Kidney epithelial cell (primary cell): ENCODE measurements around the gene DPYD. TPM values are rescaled to one million over a fixed set of nuclear protein-coding genes. Genes with fewer than 3 reads are reported as not detected.

Experiments used
- DNase-seq: peaks from one replicate; pipeline ENCODE4 v3.0.0-alpha.2; 2010; ENCODE audit warnings: low read depth
- H3K27me3 ChIP-seq: 2 replicates; pipeline ENCODE4 v1.6.0; 2011; ENCODE audit warnings: low read length; ENCODE audit not compliant: control insufficient read depth, insufficient read depth
- H3K36me3 ChIP-seq: 2 replicates; pipeline ENCODE4 v1.5.1; 2011; ENCODE audit warnings: low read length; ENCODE audit not compliant: control insufficient read depth, insufficient read depth
- H3K4me3 ChIP-seq: 2 replicates; pipeline ENCODE4 v1.5.1; 2011; ENCODE audit warnings: low read depth, mild to moderate bottlenecking, control low read depth, low read length
- CTCF ChIP-seq: IDR thresholded peaks from 2 replicates; pipeline ENCODE4 v1.5.1; 2011; ENCODE audit warnings: mild to moderate bottlenecking, moderate library complexity, low read length, control low read depth, inconsistent platforms; ENCODE audit not compliant: insufficient read depth, poor library complexity, severe bottlenecking
- total RNA-seq: library from RNA; depleted of rRNA; stranded (reverse); fragments of >200 nt; gene quantifications from 2 replicates; pipeline ENCODE4 v1.2.3, GENCODE V29; 2015

Gene DPYD
- total RNA-seq, 1 donor from 2014 or later, result 1.6 TPM

GRCh38 chr1:97610102-97610501 lies 310.7 kb downstream of the DPYD start:
- no peak for TF ChIP-seq CTCF
- Histone ChIP-seq H3K27me3 (no peaks in the 10 kb centered on the region), H3K36me3 (no peaks in the 10 kb centered on the region), H3K4me3 (no peak overlapping the region)
- no peak for DNase-seq

GRCh38 chr1:97608272-97608671 lies 312.6 kb downstream of the DPYD start:
- no peak for DNase-seq
- no peak for TF ChIP-seq CTCF
- no peaks in the 10 kb centered on the region for H3K36me3 ChIP-seq
- no peaks in the 10 kb centered on the region for H3K27me3 ChIP-seq
- no peak overlapping the region for H3K4me3 ChIP-seq

- no peak for DNase-seq
- Histone ChIP-seq H3K27me3 (no peaks in the 10 kb centered on the region), H3K36me3 (no peaks in the 10 kb centered on the region), H3K4me3 (no peak overlapping the region)
- no peak for TF ChIP-seq CTCF
Observed at GRCh38 chr1:97603776-97604175, 317.1 kb downstream of the DPYD start.

GRCh38 chr1:97603218-97603617 lies 317.6 kb downstream of the DPYD start:
- no peak for TF ChIP-seq CTCF
- Histone ChIP-seq H3K4me3 (no peak overlapping the region), H3K36me3 (no peaks in the 10 kb centered on the region), H3K27me3 (no peaks in the 10 kb centered on the region)
- DNase-seq, result no peak

- no peak for DNase-seq
- no peaks in the 10 kb centered on the region for H3K36me3 ChIP-seq
- H3K27me3 ChIP-seq, result no peaks in the 10 kb centered on the region
- no peak overlapping the region for H3K4me3 ChIP-seq
- TF ChIP-seq CTCF, result no peak
Observed at GRCh38 chr1:97599447-97599846, 321.4 kb downstream of the DPYD start.

- TF ChIP-seq CTCF, result no peak
- Histone ChIP-seq H3K4me3 (no peak overlapping the region), H3K36me3 (no peaks in the 10 kb centered on the region), H3K27me3 (no peaks in the 10 kb centered on the region)
- no peak for DNase-seq
Observed at GRCh38 chr1:97593192-97593591, 327.6 kb downstream of the DPYD start.
